DND-41 (cell line): ENCODE results near the gene HMX2.

ENCODE experiments used
- ATAC-seq: fragments of 200-7000 bp; cut with Tn5 transposase; 3 replicates; pipeline ENCODE4 v1.9.1; 2021; ENCODE audit warnings: low read depth; ENCODE audit not compliant: insufficient read depth
- DNase-seq: peaks from one replicate; pipeline ENCODE4 v3.0.0-alpha.2; 2020
- H2AFZ ChIP-seq: 2 replicates; pipeline ENCODE4 v1.6.0; 2012; ENCODE audit warnings: low read depth, low read length
- H3K27ac ChIP-seq: 2 replicates; pipeline ENCODE4 v1.5.1; 2012; ENCODE audit warnings: low read length, inconsistent platforms
- H3K27me3 ChIP-seq: fragments of 200-600 bp; sonication (generic); 2 replicates; pipeline ENCODE4 v1.6.0; 2012; ENCODE audit warnings: low read length, mild to moderate bottlenecking, inconsistent platforms; ENCODE audit not compliant: insufficient read depth, poor library complexity
- H3K36me3 ChIP-seq: 2 replicates; pipeline ENCODE4 v1.5.1; 2012; ENCODE audit warnings: low read length, inconsistent platforms; ENCODE audit not compliant: insufficient read depth
- H3K4me1 ChIP-seq: 2 replicates; pipeline ENCODE4 v1.5.1; 2012; ENCODE audit warnings: mild to moderate bottlenecking, low read length; ENCODE audit not compliant: insufficient read depth
- H3K4me2 ChIP-seq: 2 replicates; pipeline ENCODE4 v1.6.0; 2012; ENCODE audit warnings: mild to moderate bottlenecking, moderate library complexity, low read length, inconsistent platforms; ENCODE audit not compliant: insufficient read depth
- H3K4me3 ChIP-seq, 2 experiments: fragments of 200-600 bp in 1 of 2; shearing (Covaris generic) in 1 of 2; 2 replicates each; pipeline ENCODE4 v1.5.1; 2012 to 2016; ENCODE audit warnings: inconsistent platforms in 2 of 2, low read length in 2 of 2, mild to moderate bottlenecking in 2 of 2, low read depth in 1 of 2, moderate library complexity in 1 of 2
- H3K79me2 ChIP-seq: 2 replicates; pipeline ENCODE4 v1.6.0; 2012; ENCODE audit warnings: low read length, inconsistent platforms; ENCODE audit not compliant: insufficient read depth
- H3K9ac ChIP-seq: 2 replicates; pipeline ENCODE4 v1.6.0; 2012; ENCODE audit warnings: low read depth, mild to moderate bottlenecking, inconsistent platforms, low read length, moderate library complexity
- H3K9me3 ChIP-seq: 2 replicates; pipeline ENCODE4 v1.5.1; 2012; ENCODE audit warnings: low read length, moderate library complexity, mild to moderate bottlenecking, inconsistent platforms; ENCODE audit not compliant: insufficient read depth, severe bottlenecking
- H4K20me1 ChIP-seq: 2 replicates; pipeline ENCODE4 v1.6.0; 2012; ENCODE audit warnings: low read length; ENCODE audit not compliant: insufficient read depth
- EZH2 ChIP-seq: IDR thresholded peaks from 3 replicates; pipeline ENCODE4 v1.6.1; 2012; ENCODE audit warnings: borderline replicate concordance, low read depth, mild to moderate bottlenecking, moderate library complexity, low read length, inconsistent platforms; ENCODE audit not compliant: severe bottlenecking
- TF ChIP-seq, protein P1 (sequence below): IDR thresholded peaks from 2 replicates; pipeline ENCODE4 v1.5.1; 2012; ENCODE audit warnings: borderline replicate concordance, low read length, moderate library complexity, mild to moderate bottlenecking; ENCODE audit not compliant: poor library complexity, severe bottlenecking; ENCODE audit errors: extremely low read depth

Gene HMX2

GRCh38 chr10:123143825-123144168, 4.1 kb upstream of the HMX2 start:
- Histone ChIP-seq H3K4me2 (no peak overlapping the region), H2AFZ (no peak overlapping the region), H3K9me3 (no peaks in the 10 kb centered on the region), H3K4me1 (no peaks in the 10 kb centered on the region), H3K27ac (no peak overlapping the region), H3K27me3 (peaks cover 10% of the 10 kb centered on the region), H3K9ac (no peak overlapping the region), H3K79me2 (no peaks in the 10 kb centered on the region), H3K4me3 (no peak overlapping the region), H3K36me3 (no peaks in the 10 kb centered on the region), H4K20me1 (no peaks in the 10 kb centered on the region)
- DNase-seq, result no peak
- ATAC-seq, result no peak
- no peak for TF ChIP-seq EZH2
- TF ChIP-seq, protein P1, sequence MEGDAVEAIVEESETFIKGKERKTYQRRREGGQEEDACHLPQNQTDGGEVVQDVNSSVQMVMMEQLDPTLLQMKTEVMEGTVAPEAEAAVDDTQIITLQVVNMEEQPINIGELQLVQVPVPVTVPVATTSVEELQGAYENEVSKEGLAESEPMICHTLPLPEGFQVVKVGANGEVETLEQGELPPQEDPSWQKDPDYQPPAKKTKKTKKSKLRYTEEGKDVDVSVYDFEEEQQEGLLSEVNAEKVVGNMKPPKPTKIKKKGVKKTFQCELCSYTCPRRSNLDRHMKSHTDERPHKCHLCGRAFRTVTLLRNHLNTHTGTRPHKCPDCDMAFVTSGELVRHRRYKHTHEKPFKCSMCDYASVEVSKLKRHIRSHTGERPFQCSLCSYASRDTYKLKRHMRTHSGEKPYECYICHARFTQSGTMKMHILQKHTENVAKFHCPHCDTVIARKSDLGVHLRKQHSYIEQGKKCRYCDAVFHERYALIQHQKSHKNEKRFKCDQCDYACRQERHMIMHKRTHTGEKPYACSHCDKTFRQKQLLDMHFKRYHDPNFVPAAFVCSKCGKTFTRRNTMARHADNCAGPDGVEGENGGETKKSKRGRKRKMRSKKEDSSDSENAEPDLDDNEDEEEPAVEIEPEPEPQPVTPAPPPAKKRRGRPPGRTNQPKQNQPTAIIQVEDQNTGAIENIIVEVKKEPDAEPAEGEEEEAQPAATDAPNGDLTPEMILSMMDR, result no peak

DNA sequence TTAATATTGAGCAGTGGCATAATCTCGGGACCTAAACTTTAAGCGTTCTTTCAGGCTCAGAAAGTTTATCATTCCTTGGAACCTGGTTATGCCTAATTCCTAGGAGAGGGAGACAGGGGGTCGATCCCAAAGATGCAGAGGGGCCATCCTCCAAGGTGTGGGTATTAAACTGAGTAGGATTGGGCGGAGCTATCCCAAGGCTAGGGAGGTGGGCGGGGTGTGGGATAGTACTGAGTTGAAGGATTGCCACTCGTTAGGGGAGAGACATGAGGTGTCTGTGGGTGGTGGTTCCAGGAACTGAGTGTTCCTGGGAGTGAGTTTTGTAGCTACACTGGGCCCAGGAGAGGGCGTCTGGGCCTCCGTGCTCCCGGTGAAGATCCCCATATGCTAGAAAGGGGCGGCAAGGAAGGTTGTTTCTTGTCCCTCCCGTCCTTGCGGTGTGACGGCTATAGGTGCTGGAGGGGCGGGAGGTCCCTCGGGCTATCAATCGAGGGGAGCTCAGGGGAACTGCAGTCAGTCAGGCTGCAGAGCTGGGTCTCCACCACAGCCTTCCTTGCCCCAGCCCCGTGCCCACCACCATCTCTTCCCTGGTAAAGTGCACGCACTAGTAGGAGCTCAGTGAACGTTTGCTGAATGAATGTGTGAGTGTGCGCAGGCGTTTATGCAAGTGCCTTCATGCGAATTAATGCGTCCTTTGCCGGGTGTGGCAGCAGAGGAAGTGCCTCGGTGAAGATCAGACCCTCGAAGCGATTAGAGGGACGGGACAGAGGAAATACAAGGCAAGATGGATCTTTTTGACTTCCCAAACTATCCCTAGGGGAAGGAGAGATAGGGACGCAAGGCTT, 3.0 kb upstream of the HMX2 start:
- peaks cover 6% of the 10 kb centered on the region for H3K27me3 ChIP-seq
- TF ChIP-seq, protein P1, result peak; percentile 3
- no peak for TF ChIP-seq EZH2

DNA sequence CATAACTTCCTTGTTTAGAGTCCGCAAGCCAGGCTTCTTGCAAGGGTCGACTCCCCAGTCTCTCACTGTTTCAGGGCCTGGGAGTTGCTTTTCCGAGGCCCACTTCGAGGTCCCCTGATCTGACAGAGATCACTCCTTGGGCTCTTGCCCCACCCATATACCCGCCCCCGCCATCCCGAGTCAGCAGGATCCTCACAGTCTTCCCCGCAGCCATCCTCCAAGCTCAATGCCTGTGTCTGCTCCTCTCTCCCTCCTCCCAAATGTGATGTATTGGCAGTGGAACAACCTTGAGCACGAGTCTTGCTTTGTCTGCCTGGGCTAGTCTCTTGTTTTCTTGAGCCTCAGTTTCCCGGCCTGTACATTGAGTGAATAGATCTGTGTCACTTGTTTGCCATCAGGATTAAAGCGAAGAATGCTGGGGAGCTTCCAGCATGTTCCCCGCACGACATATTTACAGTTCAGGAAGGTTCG, 2.4 kb upstream of the HMX2 start:
- DNase-seq, result no peak
- no peaks in the 10 kb centered on the region for H3K9me3 ChIP-seq
- no peak overlapping the region for H2AFZ ChIP-seq
- ATAC-seq, result no peak
- no peak overlapping the region for H3K4me2 ChIP-seq
- H3K79me2 ChIP-seq, result no peaks in the 10 kb centered on the region
- H4K20me1 ChIP-seq, result no peaks in the 10 kb centered on the region
- H3K27ac ChIP-seq, result no peak overlapping the region
- no peaks in the 10 kb centered on the region for H3K4me1 ChIP-seq
- H3K36me3 ChIP-seq, result no peaks in the 10 kb centered on the region
- H3K27me3 ChIP-seq, result peaks cover 5% of the 10 kb centered on the region
- H3K4me3 ChIP-seq, result no peak overlapping the region
- H3K9ac ChIP-seq, result no peak overlapping the region
- TF ChIP-seq, protein P1, result no peak

More for the DNA sequence above, 3.0 kb upstream of the HMX2 start:
- ATAC-seq (no peak), DNase-seq (no peak)
- no peak overlapping the region for H3K4me2 ChIP-seq
- H3K4me1 ChIP-seq, result no peaks in the 10 kb centered on the region
- H2AFZ ChIP-seq, result no peak overlapping the region
- H4K20me1 ChIP-seq, result no peaks in the 10 kb centered on the region
- no peaks in the 10 kb centered on the region for H3K9me3 ChIP-seq
- no peak overlapping the region for H3K4me3 ChIP-seq
- no peak overlapping the region for H3K27ac ChIP-seq
- H3K36me3 ChIP-seq, result no peaks in the 10 kb centered on the region
- H3K79me2 ChIP-seq, result no peaks in the 10 kb centered on the region
- no peak overlapping the region for H3K9ac ChIP-seq
